Activated CD8-positive, alpha-beta T cell treated with anti-CD3 and anti-CD28 coated beads, Interleukin-2, amount 10 ng/mL, durations not matched to agents 7 days and 5 days (primary cell): ENCODE data around the gene CAPN15. TPM values are rescaled to one million over a fixed set of nuclear protein-coding genes. Genes with fewer than 3 reads are reported as not detected.
A peak's percentile ranks its signal among the peaks of the same experiment; 100 is the strongest.

Experiments
- ATAC-seq: fragments of 150-1000 bp; cut with Tn5 transposase; one replicate; pipeline ENCODE4 v1.10.0; 2021; ENCODE audit warnings: moderate library complexity
- CTCF ChIA-PET: fragments of 350-600 bp; sonication (Branson Sonifier 250); formaldehyde crosslinking; loops from one replicate; lab custom pipeline; 2021; ENCODE audit warnings: antibody characterized with exemption; lab: Charles Lee
- POLR2A ChIA-PET: fragments of 350-600 bp; sonication (Branson Sonifier 250); formaldehyde crosslinking; loops from one replicate; lab custom pipeline; 2021; ENCODE audit warnings: antibody characterized with exemption; lab: Charles Lee
- DNase-seq: peaks from one replicate; pipeline ENCODE4 v3.0.0-alpha.2; 2020
- H3K27ac Mint-ChIP-seq: one replicate; pipeline ENCODE4 v1.8.0; 2021; ENCODE audit warnings: mild to moderate bottlenecking, mixed read lengths
- H3K27me3 Mint-ChIP-seq: one replicate; pipeline ENCODE4 v1.8.0; 2021; ENCODE audit warnings: low read depth, mixed read lengths
- H3K36me3 Mint-ChIP-seq: one replicate; pipeline ENCODE4 v1.8.0; 2021; ENCODE audit warnings: low read depth, mixed read lengths
- H3K4me1 Mint-ChIP-seq: one replicate; pipeline ENCODE4 v1.8.0; 2021; ENCODE audit warnings: low read depth, mixed read lengths
- H3K4me3 Mint-ChIP-seq: one replicate; pipeline ENCODE4 v1.8.0; 2021; ENCODE audit warnings: mild to moderate bottlenecking, mixed read lengths
- H3K9me3 Mint-ChIP-seq: one replicate; pipeline ENCODE4 v1.8.0; 2022; ENCODE audit warnings: mixed read lengths; ENCODE audit not compliant: insufficient read depth
- total RNA-seq, 2 experiments: library from RNA; stranded (reverse); gene quantifications; one replicate each; pipeline ENCODE4 v1.2.3, GENCODE V29; 2021

CAPN15 gene
- total RNA-seq, 2 experiments from 2014 or later: 85.3 to 93.0 TPM

DNA sequence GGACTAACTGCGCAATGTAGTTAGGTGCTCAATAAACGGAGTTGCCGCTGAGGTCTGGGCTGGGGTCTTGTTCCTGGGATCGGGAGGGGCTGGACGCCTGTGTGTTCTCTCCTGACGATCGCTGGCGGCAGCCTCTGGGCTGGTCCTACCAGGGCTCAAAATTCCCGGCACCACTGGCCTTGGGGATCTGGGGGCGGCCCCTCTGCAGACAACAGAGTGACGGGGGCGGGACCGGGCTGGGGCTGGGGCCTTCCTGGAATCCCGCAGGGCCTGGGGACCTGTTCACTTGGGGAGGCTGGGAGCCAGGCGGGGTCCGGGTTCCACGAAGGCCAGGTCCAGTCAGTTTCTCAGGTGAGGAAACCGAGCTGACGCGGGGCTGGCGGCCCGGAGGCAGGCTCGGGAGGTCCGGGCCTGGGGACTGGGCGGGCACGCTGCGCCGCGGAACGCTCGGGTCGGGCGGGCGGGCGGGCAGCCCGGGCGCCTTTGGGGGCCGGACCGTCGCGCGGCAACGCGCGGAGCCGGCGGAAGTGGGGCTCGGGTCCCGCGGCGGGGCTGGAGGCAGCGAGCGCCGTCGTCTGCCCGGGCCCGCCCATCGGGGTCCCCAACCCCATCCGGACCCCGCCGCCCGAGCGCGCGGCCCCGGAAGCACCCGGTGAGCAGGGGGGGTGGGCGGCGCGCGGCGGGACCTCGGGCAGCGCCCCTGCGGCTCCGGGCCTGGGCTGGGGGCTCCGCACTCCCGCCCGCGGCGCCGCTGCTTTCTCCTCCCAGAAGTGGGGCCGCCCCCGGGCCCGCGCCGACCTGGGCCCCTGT lies 42.1 kb downstream of the CAPN15 start, which contains the start of gene PIGQ:
TSS of gene PIGQ (plus strand) at position 524 of the 810 bp plus-strand sequence. CDS start 4,107 bp downstream, outside the sequence.
- DNase-seq: peak; percentile 68
- Mint-ChIP-seq H3K36me3 (no peaks in the 10 kb centered on the region), H3K27me3 (no peaks in the 10 kb centered on the region), H3K4me1 (peaks cover 31% of the 10 kb centered on the region), H3K4me3 (peak within 1 kb of the TSS; percentile 85), H3K27ac (peak within 1 kb of the TSS; percentile 87), H3K9me3 (no peaks in the 10 kb centered on the region)
- ChIA-PET POLR2A (interaction anchor here (0.6 to 1.5 kb wide), 3 partner anchors 41 to 121 kb away, joined by 3 read pairs; partner anchors contain the start of genes WDR24 and WDR90), CTCF (no interaction called here)
- peak; percentile 83 for ATAC-seq

DNA sequence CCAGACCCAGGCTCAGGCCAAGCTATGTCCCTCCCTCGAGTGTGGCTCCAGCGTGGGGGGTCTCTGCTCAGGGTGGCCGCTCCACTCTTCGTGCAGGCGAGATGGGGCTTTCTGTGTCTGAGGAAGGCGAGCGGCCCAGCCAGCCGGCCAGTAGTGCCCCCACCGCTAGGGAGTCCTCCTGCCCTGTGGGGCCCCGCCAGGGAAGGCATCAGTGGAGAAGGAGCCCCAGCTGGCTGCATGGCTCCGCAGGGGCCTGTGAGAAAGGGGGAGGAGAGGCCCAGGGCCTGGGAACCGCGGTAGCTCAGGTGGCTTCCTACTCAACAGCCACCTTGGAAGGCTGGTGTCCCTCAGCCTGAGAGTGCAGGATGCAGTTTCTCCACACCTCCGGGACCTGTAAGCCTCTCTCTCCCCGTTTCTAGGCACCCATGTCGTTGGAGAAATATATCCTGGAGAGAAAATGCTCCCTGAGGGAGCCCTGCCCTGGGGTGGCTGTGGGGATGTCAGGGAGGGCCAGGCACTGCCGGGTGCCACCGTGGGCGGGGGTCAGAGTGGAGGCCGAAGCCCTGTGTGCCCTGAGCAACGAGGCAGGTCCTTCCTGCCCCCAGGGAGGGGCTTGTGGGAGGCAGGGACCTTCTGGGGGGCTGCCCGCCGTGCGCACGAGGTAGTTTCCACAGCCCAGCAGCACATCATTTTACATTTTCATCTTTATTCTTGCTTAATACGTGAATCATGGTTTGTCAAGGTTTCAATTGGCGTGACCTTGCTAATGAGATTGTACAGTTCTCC lies 45.5 kb downstream of the CAPN15 start:
- no peak for ATAC-seq
- no peak overlapping the region for H3K27ac Mint-ChIP-seq
- H3K4me3 Mint-ChIP-seq: no peak overlapping the region

GRCh38 chr16:574021-574760 lies 46.7 kb downstream of the CAPN15 start:
- CTCF ChIA-PET: no interaction called here
- Mint-ChIP-seq H3K9me3 (no peaks in the 10 kb centered on the region), H3K36me3 (no peaks in the 10 kb centered on the region), H3K27me3 (no peaks in the 10 kb centered on the region), H3K4me3 (no peak overlapping the region), H3K27ac (no peak overlapping the region), H3K4me1 (peaks cover 22% of the 10 kb centered on the region)
- DNase-seq (no peak), ATAC-seq (no peak)
- POLR2A ChIA-PET: interaction anchor here (0.7 kb wide), 1 partner anchor 311 kb away, joined by 3 read pairs; no protein-coding TSS in a partner anchor

More for the DNA sequence above, 45.5 kb downstream of the CAPN15 start:
- Mint-ChIP-seq H3K4me1 (peaks cover 23% of the 10 kb centered on the region), H3K27me3 (no peaks in the 10 kb centered on the region), H3K9me3 (no peaks in the 10 kb centered on the region), H3K36me3 (no peaks in the 10 kb centered on the region)
- ChIA-PET POLR2A (interaction anchor here (0.7 kb wide), 2 partner anchors 16 to 310 kb away, joined by 3 read pairs; no protein-coding TSS in a partner anchor), CTCF (no interaction called here)
- DNase-seq: no peak

DNA sequence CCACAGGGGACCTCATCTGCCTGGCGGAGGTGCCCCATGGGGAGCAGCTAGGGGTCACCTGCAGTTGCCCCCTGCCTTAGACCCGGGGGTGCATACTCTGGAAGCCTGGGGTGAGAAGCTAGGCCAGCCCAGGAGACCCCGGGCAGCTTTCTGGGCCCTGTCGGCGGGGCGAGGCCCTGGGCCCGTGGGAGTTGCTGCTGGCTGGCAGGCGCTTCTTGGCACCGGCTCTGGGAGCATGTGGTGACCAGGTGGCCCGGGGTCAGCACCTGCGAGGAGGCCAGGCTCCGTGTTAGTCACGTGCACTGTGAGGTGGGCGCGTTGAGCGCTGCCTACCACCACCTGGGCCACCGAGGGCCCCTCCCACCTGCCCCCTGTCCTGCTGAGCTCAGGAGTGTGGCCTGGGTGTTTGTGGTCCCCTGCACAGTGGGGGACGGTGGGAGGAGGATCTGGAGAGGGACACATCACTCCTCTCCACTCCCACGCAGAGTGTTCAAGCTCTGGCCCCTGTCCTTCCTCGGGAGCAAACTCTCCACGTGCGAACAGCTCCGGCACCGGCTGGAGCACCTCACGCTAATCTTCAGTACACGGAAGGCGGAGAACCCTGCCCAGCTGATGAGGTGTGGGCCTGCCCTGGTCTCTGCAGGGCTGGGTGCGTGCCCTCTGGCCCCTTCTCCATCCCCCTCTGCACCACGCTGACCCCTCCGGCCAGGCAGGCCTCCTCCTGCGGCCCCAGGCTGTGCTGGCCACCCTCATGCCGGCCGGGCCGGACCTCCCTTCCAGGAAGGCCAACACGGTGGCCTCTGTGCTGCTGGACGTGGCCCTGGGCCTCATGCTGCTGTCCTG lies 48.1 kb downstream of the CAPN15 start:
- POLR2A ChIA-PET: interaction anchor here (0.5 kb wide), 1 partner anchor 124 kb away, joined by 3 read pairs; no protein-coding TSS in a partner anchor
- Mint-ChIP-seq H3K36me3 (no peaks in the 10 kb centered on the region), H3K4me1 (peaks cover 18% of the 10 kb centered on the region), H3K27me3 (no peaks in the 10 kb centered on the region), H3K27ac (no peak overlapping the region), H3K9me3 (no peaks in the 10 kb centered on the region), H3K4me3 (no peak overlapping the region)
- CTCF ChIA-PET: no interaction called here
- no peak for DNase-seq
- ATAC-seq: no peak

- no peak overlapping the region for H3K4me3 Mint-ChIP-seq
- H3K27ac Mint-ChIP-seq: no peak overlapping the region
- ATAC-seq (no peak), DNase-seq (no peak)
- H3K9me3 Mint-ChIP-seq: no peaks in the 10 kb centered on the region
- CTCF ChIA-PET: no interaction called here
- H3K4me1 Mint-ChIP-seq: peaks cover 11% of the 10 kb centered on the region
- H3K27me3 Mint-ChIP-seq: no peaks in the 10 kb centered on the region
- no peaks in the 10 kb centered on the region for H3K36me3 Mint-ChIP-seq
- POLR2A ChIA-PET: interaction anchor here (0.5 kb wide), 1 partner anchor 125 kb away, joined by 3 read pairs; no protein-coding TSS in a partner anchor
These were observed 48.8 kb downstream of the CAPN15 start for GRCh38 chr16:576197-576822.

GRCh38 chr16:576823-577201 lies 49.3 kb downstream of the CAPN15 start:
- Mint-ChIP-seq H3K27me3 (no peaks in the 10 kb centered on the region), H3K4me3 (no peak overlapping the region), H3K4me1 (peaks cover 7% of the 10 kb centered on the region), H3K27ac (no peak overlapping the region), H3K36me3 (no peaks in the 10 kb centered on the region), H3K9me3 (no peaks in the 10 kb centered on the region)
- DNase-seq (no peak), ATAC-seq (no peak)
- ChIA-PET POLR2A (no interaction called here), CTCF (no interaction called here)

- no peak overlapping the region for H3K4me3 Mint-ChIP-seq
- ATAC-seq: no peak
- ChIA-PET POLR2A (no interaction called here), CTCF (no interaction called here)
- no peaks in the 10 kb centered on the region for H3K9me3 Mint-ChIP-seq
- no peak for DNase-seq
- H3K27me3 Mint-ChIP-seq: no peaks in the 10 kb centered on the region
- no peak overlapping the region for H3K27ac Mint-ChIP-seq
- no peaks in the 10 kb centered on the region for H3K36me3 Mint-ChIP-seq
- peaks cover 5% of the 10 kb centered on the region for H3K4me1 Mint-ChIP-seq
These were observed 50.3 kb downstream of the CAPN15 start for GRCh38 chr16:577796-578195.

- ATAC-seq: no peak
- Mint-ChIP-seq H3K4me3 (no peak overlapping the region), H3K36me3 (no peaks in the 10 kb centered on the region), H3K4me1 (peaks cover 5% of the 10 kb centered on the region), H3K27ac (no peak overlapping the region), H3K9me3 (no peaks in the 10 kb centered on the region), H3K27me3 (no peaks in the 10 kb centered on the region)
- CTCF ChIA-PET: interaction anchor here (1.0 to 1.1 kb wide), 2 partner anchors 20 to 30 kb away, joined by 3 to 6 read pairs; no protein-coding TSS in a partner anchor
- POLR2A ChIA-PET: no interaction called here
- no peak for DNase-seq
These were observed 50.8 kb downstream of the CAPN15 start for GRCh38 chr16:578232-578869.

DNA sequence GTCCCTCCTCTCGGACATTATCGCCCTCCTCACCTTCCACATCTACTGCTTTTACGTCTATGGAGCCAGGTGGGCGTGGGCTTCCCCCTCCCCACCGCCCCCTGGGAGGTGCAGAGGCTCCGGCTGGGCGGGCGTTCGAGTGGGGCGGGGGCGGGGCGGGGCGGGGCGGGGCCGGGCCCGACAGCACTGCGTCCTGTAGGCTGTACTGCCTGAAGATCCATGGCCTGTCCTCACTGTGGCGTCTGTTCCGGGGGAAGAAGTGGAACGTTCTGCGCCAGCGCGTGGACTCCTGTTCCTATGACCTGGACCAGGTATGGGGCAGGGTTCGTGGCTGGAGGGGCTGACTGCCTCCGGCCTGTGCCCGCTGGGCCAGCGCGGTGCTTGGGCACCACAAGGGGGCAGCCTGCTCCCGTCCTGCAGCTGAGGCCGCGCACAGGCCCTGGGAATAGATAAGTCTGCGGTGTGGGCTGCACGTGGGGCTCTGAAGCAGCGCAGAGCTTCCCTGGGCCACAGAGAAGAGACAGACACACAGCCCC lies 51.4 kb downstream of the CAPN15 start:
- POLR2A ChIA-PET: no interaction called here
- Mint-ChIP-seq H3K9me3 (no peaks in the 10 kb centered on the region), H3K4me1 (peaks cover 5% of the 10 kb centered on the region), H3K4me3 (no peak overlapping the region), H3K27me3 (no peaks in the 10 kb centered on the region), H3K36me3 (no peaks in the 10 kb centered on the region), H3K27ac (no peak overlapping the region)
- peak; percentile 74 for DNase-seq
- CTCF ChIA-PET: interaction anchor here (0.7 to 1.1 kb wide), 4 partner anchors 10 to 70 kb away, joined by 3 to 6 read pairs (median 3); partner anchors contain the start of gene WDR90
- peak; percentile 90 for ATAC-seq
